Gastrocnemius medialis (tissue), 4 donors: ENCODE data around the gene PSMA8.

ENCODE experiments used
- CTCF ChIP-seq, 5 experiments: fragments of 450-650 bp in 3 of 5; fragments of 200-600 bp in 2 of 5; sonication (generic) in 2 of 5; IDR thresholded peaks in 4 of 5; conservative IDR thresholded peaks in 1 of 5; 1 replicate in 4 of 5; 2 replicates in 1 of 5; pipeline ENCODE4 v1.5.1; 2016 to 2019; ENCODE audit warnings: antibody characterized with exemption in 5 of 5, mild to moderate bottlenecking in 3 of 5, moderate library complexity in 3 of 5
- POLR2A ChIP-seq, 2 donors: fragments of 450-650 bp; IDR thresholded peaks; one replicate each; pipeline ENCODE4 v1.6.1; 2017; ENCODE audit warnings: antibody characterized with exemption in 2 of 2, mild to moderate bottlenecking in 2 of 2, moderate library complexity in 2 of 2

GRCh38 chr18:26210147-26210546, 76.5 kb downstream of the PSMA8 start:
- TF ChIP-seq CTCF (IDR thresholded peaks at IDR 0.05 in 4 of 5, conservative IDR thresholded peaks at IDR 0.05 in 1 of 5) (no peak), POLR2A (IDR thresholded peaks at IDR 0.05) (no peak)
